ENCODE results near the gene DYNC1H1.

DYNC1H1 gene

DNA sequence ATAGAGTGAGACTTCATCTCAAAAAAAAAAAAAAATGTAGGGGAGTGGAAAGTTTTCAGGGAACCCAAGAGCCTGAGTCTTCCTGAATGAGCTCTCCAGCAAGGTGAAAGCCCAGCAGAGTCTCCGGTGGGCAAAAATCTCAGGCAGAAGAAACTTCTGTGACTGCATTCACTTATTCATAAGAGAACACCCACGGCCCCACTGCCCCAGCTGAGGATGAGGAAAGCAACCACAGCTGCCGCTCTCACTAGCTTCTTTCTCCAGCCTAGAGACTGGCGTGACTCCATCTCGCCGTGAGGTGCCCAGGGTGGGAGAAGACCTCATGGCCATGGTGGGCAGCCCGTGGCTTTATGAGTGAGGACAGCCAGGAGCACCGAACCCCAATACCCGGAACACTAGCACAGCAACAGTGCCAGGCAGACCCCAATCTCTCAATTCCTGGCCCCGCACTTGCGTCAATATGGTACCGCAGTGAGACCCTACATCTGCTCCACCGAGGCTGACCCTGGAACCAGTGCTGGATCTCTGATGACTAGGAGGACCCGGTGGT is 29.7 kb upstream of the DYNC1H1 start:
- Histone ChIP-seq H3K4me3 (no peak overlapping the region), H3K9ac (ENCODE audit: insufficient read length) (no peak overlapping the region), H3K36me3 (ENCODE audit: insufficient read depth, low read length) (no peaks in the 10 kb centered on the region), H3K27ac (no peak overlapping the region), H3K9me3 (ENCODE audit: low read depth, low read length) (no peaks in the 10 kb centered on the region)
- no peak for DNase-seq (ENCODE audit: low read depth, low spot score)
- TF ChIP-seq POLR2AphosphoS5 (IDR thresholded peaks at IDR 0.05; ENCODE audit: borderline replicate concordance, low read depth, low read length) (no peak), EZH2 (IDR thresholded peaks at IDR 0.05) (no peak), FOXP2 (optimal IDR thresholded peaks at IDR 0.05; ENCODE audit: control extremely low read depth, extremely low read length, insufficient read depth) (no peak)

DNA sequence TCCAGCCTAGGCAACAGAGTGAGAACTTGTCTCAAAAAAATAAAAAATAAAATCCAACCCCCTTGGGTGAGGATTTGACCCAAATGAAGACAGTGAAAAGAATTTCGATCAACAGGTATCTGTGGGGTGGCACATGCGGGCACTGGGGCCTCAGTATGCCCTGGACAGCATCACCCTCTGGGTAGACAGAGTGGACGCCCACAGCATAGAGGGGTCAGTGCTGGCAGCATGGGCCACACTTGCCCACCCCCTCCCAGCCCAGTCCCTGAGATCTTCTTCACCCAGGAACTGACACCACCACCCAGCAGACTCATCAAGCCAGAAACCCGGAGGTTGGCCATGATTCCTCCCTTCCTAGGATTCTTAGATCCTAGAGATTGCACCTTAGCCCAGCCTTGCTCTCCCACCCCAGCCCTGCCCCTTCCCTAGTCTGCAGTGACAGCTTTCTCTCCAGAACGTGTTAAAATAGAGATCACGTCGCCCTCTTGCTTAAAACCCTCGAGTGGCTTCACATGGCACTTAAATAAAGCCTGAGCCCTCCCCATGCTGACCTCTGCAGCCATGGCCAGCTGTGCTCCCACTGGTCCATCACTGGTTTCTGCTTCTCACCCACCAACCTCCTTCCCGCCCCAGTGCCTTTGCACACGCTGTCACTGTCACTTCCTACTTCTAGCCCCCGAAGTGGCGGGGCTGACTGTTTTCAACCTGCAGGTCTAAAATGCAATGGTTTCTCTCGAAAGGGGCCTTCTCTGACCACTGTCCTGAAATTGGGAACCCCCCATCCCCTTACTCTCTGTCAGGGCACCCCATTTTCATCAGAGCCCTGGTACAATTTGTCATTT is 26.2 kb upstream of the DYNC1H1 start:
- Histone ChIP-seq H3K27ac (no peak overlapping the region), H3K4me3 (no peak overlapping the region), H3K36me3 (ENCODE audit: insufficient read depth, low read length) (no peaks in the 10 kb centered on the region), H3K9ac (ENCODE audit: insufficient read length) (no peak overlapping the region), H3K9me3 (ENCODE audit: low read depth, low read length) (no peaks in the 10 kb centered on the region)
- no peak for TF ChIP-seq FOXP2 (optimal IDR thresholded peaks at IDR 0.05; ENCODE audit: control extremely low read depth, extremely low read length, insufficient read depth)
- TF ChIP-seq POLR2AphosphoS5 (IDR thresholded peaks at IDR 0.05; ENCODE audit: borderline replicate concordance, low read depth, low read length), result no peak
- no peak for TF ChIP-seq EZH2 (IDR thresholded peaks at IDR 0.05)
- DNase-seq (ENCODE audit: low read depth, low spot score), result no peak

DNA sequence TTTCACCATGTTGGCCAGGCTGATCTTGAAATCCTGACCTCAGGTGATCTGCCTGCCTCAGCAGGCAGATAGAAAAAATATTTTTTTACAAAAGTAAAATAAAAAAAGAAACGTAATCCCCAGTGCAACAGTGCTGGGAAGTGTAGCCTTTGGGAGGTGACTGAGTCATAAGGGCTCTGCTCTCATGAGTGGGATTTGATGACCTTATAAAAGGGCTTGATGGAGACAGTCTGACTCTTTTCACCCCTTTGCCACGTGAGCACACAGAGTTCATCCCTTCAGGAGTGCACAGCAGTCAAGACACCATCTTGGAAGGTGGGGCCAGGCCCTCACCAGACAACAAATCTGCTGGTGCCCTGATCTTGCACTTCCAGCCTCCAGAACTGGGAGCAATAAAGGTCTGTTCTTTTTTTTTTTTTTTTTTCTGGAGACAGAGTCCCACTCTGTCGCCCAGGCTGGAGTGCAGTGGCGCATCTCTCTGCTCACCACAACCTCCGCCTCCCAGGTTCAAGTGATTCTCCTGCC is 24.7 kb upstream of the DYNC1H1 start:
- TF ChIP-seq FOXP2 (optimal IDR thresholded peaks at IDR 0.05; ENCODE audit: control extremely low read depth, extremely low read length, insufficient read depth) (no peak), POLR2AphosphoS5 (IDR thresholded peaks at IDR 0.05; ENCODE audit: borderline replicate concordance, low read depth, low read length) (no peak), EZH2 (IDR thresholded peaks at IDR 0.05) (no peak)
- no peak for DNase-seq (ENCODE audit: low read depth, low spot score)
- H3K4me3 ChIP-seq, result no peak overlapping the region
- no peak overlapping the region for H3K27ac ChIP-seq
- no peak overlapping the region for H3K9ac ChIP-seq (ENCODE audit: insufficient read length)
- H3K9me3 ChIP-seq (ENCODE audit: low read depth, low read length), result no peaks in the 10 kb centered on the region
- H3K36me3 ChIP-seq (ENCODE audit: insufficient read depth, low read length), result no peaks in the 10 kb centered on the region

DNA sequence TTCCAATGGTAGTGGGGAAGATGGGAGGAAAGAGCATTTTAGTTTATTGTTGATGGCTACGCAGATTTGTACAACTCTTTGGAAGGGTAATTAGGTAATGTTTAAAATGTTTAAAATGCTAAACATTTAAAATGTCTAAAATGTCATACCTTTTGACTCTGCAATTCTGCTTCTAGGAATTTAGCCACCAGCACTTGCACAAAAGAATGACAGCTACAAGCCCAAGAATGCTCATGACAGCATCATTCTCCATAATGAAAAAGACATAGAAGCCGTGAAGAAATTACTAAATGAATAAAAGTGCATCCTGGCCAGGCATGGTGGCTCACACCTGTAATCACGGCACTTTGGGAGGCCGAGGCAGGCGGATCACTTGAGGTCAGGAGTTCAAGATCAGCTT is 19.9 kb upstream of the DYNC1H1 start:
- no peak overlapping the region for H3K27ac ChIP-seq
- no peak for DNase-seq (ENCODE audit: low read depth, low spot score)
- TF ChIP-seq POLR2AphosphoS5 (IDR thresholded peaks at IDR 0.05; ENCODE audit: borderline replicate concordance, low read depth, low read length) (no peak), FOXP2 (optimal IDR thresholded peaks at IDR 0.05; ENCODE audit: control extremely low read depth, extremely low read length, insufficient read depth) (no peak), EZH2 (IDR thresholded peaks at IDR 0.05) (no peak)

DNA sequence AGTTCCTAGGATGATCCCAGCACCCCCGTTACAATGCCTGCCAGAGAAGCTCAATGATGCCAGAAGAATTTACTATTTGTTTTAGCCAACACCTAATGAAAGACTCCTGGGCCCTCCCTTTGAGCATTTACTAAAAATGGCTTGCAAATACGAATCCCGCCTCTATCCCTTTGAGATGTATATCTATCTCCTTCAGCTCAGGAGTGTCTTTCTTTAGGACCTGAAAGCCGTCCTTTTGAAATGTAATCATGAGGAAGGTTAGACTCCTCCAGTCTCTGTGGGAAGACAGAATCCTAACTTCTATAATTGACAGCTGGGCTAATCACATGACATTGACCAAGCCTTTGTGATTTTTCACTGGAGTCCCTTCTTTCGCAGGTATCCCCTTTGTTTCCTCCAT is 19.2 kb upstream of the DYNC1H1 start:
- H3K4me3 ChIP-seq, result no peak overlapping the region
- no peak overlapping the region for H3K27ac ChIP-seq
- H3K9ac ChIP-seq (ENCODE audit: insufficient read length), result no peak overlapping the region
- no peak for DNase-seq (ENCODE audit: low read depth, low spot score)
- TF ChIP-seq FOXP2 (optimal IDR thresholded peaks at IDR 0.05; ENCODE audit: control extremely low read depth, extremely low read length, insufficient read depth), result no peak
- no peak for TF ChIP-seq EZH2 (IDR thresholded peaks at IDR 0.05)
- no peak for TF ChIP-seq POLR2AphosphoS5 (IDR thresholded peaks at IDR 0.05; ENCODE audit: borderline replicate concordance, low read depth, low read length)
- H3K9me3 ChIP-seq (ENCODE audit: low read depth, low read length), result no peaks in the 10 kb centered on the region
- H3K36me3 ChIP-seq (ENCODE audit: insufficient read depth, low read length), result no peaks in the 10 kb centered on the region

More for the DNA sequence above, 19.9 kb upstream of the DYNC1H1 start:
- Histone ChIP-seq H3K36me3 (ENCODE audit: insufficient read depth, low read length) (no peaks in the 10 kb centered on the region), H3K4me3 (no peak overlapping the region), H3K9me3 (ENCODE audit: low read depth, low read length) (no peaks in the 10 kb centered on the region), H3K9ac (ENCODE audit: insufficient read length) (no peak overlapping the region)

DNA sequence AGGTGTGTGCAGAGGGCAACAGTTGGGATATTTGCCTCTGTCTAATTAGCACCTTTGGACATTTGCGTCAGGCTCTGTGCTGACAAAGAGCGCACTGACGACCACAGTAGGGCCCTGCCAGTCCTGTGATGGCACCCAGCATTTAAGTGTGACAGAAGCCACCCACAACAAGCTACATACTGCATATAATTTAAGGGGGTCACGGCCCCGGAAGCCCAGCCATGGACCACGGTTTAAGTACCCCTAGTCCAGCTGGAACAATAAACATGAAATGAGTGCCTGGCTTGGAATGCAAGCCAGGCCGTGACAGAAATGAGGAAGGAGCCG is 16.8 kb upstream of the DYNC1H1 start:
- no peaks in the 10 kb centered on the region for H3K36me3 ChIP-seq (ENCODE audit: insufficient read depth, low read length)
- peak overlapping the region; percentile 97 for H3K9ac ChIP-seq (ENCODE audit: insufficient read length)
- TF ChIP-seq EZH2 (IDR thresholded peaks at IDR 0.05) (no peak), FOXP2 (optimal IDR thresholded peaks at IDR 0.05; ENCODE audit: control extremely low read depth, extremely low read length, insufficient read depth) (no peak), POLR2AphosphoS5 (IDR thresholded peaks at IDR 0.05; ENCODE audit: borderline replicate concordance, low read depth, low read length) (no peak)
- H3K9me3 ChIP-seq (ENCODE audit: low read depth, low read length), result no peaks in the 10 kb centered on the region
- DNase-seq (ENCODE audit: low read depth, low spot score), result no peak
- peak overlapping the region; percentile 92 for H3K27ac ChIP-seq
- peak overlapping the region; percentile 88 for H3K4me3 ChIP-seq

DNA sequence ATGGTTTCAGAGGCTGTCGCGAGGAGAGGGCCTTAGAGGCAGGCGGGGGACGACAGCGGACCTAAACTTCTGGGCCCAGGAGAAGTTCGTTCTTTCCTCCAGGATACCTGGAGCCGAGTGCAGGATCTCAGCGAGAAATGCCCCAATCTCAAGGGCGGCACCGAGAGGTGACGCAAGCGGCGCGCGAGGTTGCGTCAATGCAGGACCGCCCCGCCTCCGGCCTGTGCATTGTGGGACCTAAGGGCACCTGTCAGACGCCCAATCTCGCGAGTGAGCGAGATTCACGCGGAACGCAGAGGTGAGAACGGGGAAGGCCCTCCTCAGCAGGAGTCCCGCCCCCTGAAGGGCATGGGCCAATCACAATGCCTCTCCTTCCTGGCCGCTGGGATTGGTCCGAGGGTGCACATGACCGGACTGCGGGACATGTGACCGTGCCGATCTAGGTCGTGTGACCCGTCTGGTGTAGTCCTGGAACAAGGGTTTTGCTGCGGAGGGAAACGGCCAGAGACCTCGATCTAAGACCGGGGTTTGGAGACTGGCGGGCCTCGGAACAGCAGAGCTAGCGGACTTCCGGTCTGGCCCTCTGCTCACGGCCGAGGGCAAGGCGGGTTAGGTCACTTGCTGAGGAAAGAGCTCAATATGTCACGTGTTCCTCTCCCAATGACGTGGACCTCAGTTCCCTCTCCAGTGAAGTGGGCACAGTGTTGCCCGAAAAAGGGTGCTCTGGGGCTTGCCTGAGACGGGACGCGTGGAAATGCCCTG is 16.3 kb upstream of the DYNC1H1 start:
- Histone ChIP-seq H3K4me3 (peak overlapping the region; percentile 88), H3K9me3 (ENCODE audit: low read depth, low read length) (no peaks in the 10 kb centered on the region), H3K27ac (peak overlapping the region; percentile 92), H3K9ac (ENCODE audit: insufficient read length) (peak overlapping the region; percentile 97), H3K36me3 (ENCODE audit: insufficient read depth, low read length) (no peaks in the 10 kb centered on the region)
- no peak for TF ChIP-seq EZH2 (IDR thresholded peaks at IDR 0.05)
- TF ChIP-seq POLR2AphosphoS5 (IDR thresholded peaks at IDR 0.05; ENCODE audit: borderline replicate concordance, low read depth, low read length), result peak; percentile 95
- TF ChIP-seq FOXP2 (optimal IDR thresholded peaks at IDR 0.05; ENCODE audit: control extremely low read depth, extremely low read length, insufficient read depth), result peak; percentile 94
- peak; percentile 98 for DNase-seq (ENCODE audit: low read depth, low spot score)

DNA sequence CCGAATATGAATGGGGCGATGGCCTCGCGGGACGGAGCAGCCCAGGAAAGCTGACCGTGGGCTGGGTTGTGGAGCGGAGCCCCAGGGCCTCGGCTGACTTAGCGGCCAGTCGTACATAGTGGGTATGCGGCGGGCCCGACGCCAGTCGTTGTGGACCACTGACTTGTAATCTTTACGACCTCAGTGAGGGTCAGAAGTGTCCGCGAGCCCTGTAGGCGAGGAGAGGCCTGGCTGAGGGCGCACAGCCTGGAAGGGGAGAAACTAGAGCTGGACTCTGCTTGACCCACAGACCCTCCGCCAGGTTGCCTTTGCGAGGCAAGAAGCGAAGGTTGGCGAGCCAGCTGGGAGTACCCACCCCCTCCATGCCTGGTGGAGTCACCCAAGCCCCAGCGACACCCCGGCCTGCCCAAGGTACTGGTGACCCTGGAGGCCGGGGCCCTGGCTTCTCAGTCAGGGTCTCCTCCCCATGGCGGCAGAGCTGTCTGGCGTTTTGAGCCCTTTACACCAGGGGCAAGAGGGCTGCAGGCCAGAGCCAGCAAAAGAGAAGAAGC is 15.6 kb upstream of the DYNC1H1 start:
- DNase-seq (ENCODE audit: low read depth, low spot score), result no peak

More for the DNA sequence above, 15.6 kb upstream of the DYNC1H1 start:
- Histone ChIP-seq H3K9ac (ENCODE audit: insufficient read length) (peak overlapping the region; percentile 95), H3K27ac (peak overlapping the region; percentile 87; the same call in 1 of the 2 replicates), H3K4me3 (peak overlapping the region; percentile 88), H3K36me3 (ENCODE audit: insufficient read depth, low read length) (no peaks in the 10 kb centered on the region), H3K9me3 (ENCODE audit: low read depth, low read length) (no peaks in the 10 kb centered on the region)
- TF ChIP-seq POLR2AphosphoS5 (IDR thresholded peaks at IDR 0.05; ENCODE audit: borderline replicate concordance, low read depth, low read length) (no peak), FOXP2 (optimal IDR thresholded peaks at IDR 0.05; ENCODE audit: control extremely low read depth, extremely low read length, insufficient read depth) (no peak), EZH2 (IDR thresholded peaks at IDR 0.05) (no peak)

All from SK-N-MC (cell line).